NCI-H510A treated with DMSO at 0.1 percent for 48 hours (cell line): ENCODE data around the gene ACER3.
A peak's percentile ranks its signal among the peaks of the same experiment; 100 is the strongest.

ENCODE experiments used
- DNase-seq: peaks from one replicate; lab custom pipeline; 2025; lab: John Stamatoyannopoulos, UW

Gene ACER3

DNA sequence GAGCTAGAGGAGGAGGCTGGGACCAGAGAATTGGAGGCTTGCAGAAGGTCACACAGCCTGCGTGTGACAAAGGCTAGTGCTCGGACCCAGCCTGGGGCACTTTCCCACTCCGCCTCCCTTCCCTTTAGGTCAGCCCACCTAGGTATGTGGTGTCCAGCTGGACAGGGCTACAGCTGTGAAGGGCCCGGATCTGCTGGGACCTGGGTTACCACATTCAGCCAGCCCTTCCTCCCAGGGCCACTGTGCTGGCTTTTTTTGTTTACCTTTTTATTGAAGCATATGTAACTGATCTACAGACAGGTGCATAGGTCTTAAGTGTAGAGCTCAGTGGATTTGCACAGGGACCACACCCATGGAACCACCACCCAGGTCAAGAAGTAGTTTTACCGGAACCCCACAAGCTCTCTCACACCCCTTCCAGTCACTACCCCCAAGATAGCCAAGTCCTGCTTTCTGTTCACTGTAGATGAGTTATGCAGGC is 214.7 kb downstream of the ACER3 start:
- peak; percentile 70 for DNase-seq
